MM.1S (cell line): ENCODE data around the gene EFNA5.

Experiments
- DNase-seq: peaks from one replicate; pipeline ENCODE4 v3.0.0-alpha.2; 2015
- H2AFZ ChIP-seq: fragments of 300-600 bp; sonication (generic); 2 replicates; pipeline ENCODE4 v1.6.0; 2016; ENCODE audit warnings: antibody characterized with exemption, low read length
- H3F3A ChIP-seq: fragments of 300-600 bp; sonication (generic); 2 replicates; pipeline ENCODE4 v1.6.1; 2016; ENCODE audit warnings: mild to moderate bottlenecking, antibody characterized with exemption, low read length, moderate library complexity, mixed read lengths; ENCODE audit not compliant: insufficient read depth
- H3K27ac ChIP-seq: fragments of 300-600 bp; sonication (generic); 2 replicates; pipeline ENCODE4 v1.5.1; 2016; ENCODE audit warnings: mild to moderate bottlenecking, low read length
- H3K27me3 ChIP-seq: fragments of 300-600 bp; sonication (generic); replicated peaks from 2 replicates; pipeline ENCODE4 v1.6.0; 2016; ENCODE audit warnings: low read length; ENCODE audit not compliant: insufficient read depth
- H3K36me3 ChIP-seq: fragments of 300-600 bp; sonication (generic); replicated peaks from 2 replicates; pipeline ENCODE4 v1.6.1; 2016; ENCODE audit warnings: mild to moderate bottlenecking, low read length, mixed read lengths; ENCODE audit not compliant: insufficient read depth
- H3K4me1 ChIP-seq: fragments of 300-600 bp; sonication (generic); 2 replicates; pipeline ENCODE4 v1.6.1; 2016; ENCODE audit warnings: low read length, mixed read lengths
- H3K4me2 ChIP-seq: fragments of 300-600 bp; sonication (generic); 2 replicates; pipeline ENCODE4 v1.6.0; 2016; ENCODE audit warnings: low read depth, low read length
- H3K4me3 ChIP-seq: fragments of 300-600 bp; sonication (generic); 2 replicates; pipeline ENCODE4 v1.5.1; 2016; ENCODE audit warnings: low read length, mixed read lengths
- H3K79me2 ChIP-seq: fragments of 300-600 bp; sonication (generic); 2 replicates; pipeline ENCODE4 v1.6.1; 2016; ENCODE audit warnings: mixed run types, low read length, mixed read lengths
- H3K9ac ChIP-seq: fragments of 300-600 bp; sonication (generic); 2 replicates; pipeline ENCODE4 v1.6.1; 2016; ENCODE audit warnings: low read length, mixed read lengths
- H3K9me2 ChIP-seq: fragments of 300-600 bp; sonication (generic); replicated peaks from 2 replicates; pipeline ENCODE4 v1.6.1; 2016; ENCODE audit warnings: mild to moderate bottlenecking, low read length, mixed read lengths; ENCODE audit not compliant: insufficient read depth
- H3K9me3 ChIP-seq: fragments of 300-600 bp; sonication (generic); replicated peaks from 2 replicates; pipeline ENCODE4 v1.6.1; 2016; ENCODE audit warnings: mild to moderate bottlenecking, low read length, mixed read lengths; ENCODE audit not compliant: insufficient read depth
- H4K20me1 ChIP-seq: fragments of 300-600 bp; sonication (generic); 2 replicates; pipeline ENCODE4 v1.6.1; 2016; ENCODE audit warnings: mild to moderate bottlenecking, low read length, moderate library complexity, mixed read lengths; ENCODE audit not compliant: insufficient read depth
- EZH2 ChIP-seq: fragments of 300-600 bp; sonication (generic); optimal IDR thresholded peaks from 2 replicates; pipeline ENCODE3; 2017; ENCODE audit warnings: low read depth, mild to moderate bottlenecking, antibody characterized with exemption, low read length, mixed read lengths
- EZH2phosphoT487 ChIP-seq: fragments of 300-600 bp; sonication (generic); IDR thresholded peaks from 2 replicates; pipeline ENCODE4 v1.6.1; 2018; ENCODE audit warnings: antibody characterized with exemption, low read length
- TF ChIP-seq, protein P1 (sequence below): fragments of 300-600 bp; sonication (generic); IDR thresholded peaks from 2 replicates; pipeline ENCODE4 v1.5.1; 2016; ENCODE audit warnings: antibody characterized with exemption, low read length, mixed read lengths

EFNA5 gene

DNA sequence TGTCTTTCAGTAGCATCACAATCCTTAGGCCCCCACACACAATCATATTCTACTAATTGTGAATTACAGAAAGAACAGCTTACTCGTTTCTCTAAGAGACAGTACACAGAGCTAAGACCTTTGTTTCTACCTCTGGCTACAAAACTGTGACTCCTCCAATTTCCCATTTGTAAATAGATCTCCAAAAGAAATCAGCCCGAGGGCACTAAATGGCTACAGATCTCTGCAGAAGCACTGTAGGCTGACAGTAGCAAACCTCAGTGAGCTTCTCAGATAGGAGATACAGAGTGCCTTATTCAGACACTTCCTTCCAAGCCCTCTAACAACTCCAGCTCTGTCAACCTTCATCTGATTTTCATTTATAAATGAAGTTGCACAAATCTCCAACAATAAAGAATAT lies 51.0 kb downstream of the EFNA5 start:
- Histone ChIP-seq H3K9ac (no peak overlapping the region), H2AFZ (no peak overlapping the region), H3K9me3 (no peaks in the 10 kb centered on the region), H3F3A (no peaks in the 10 kb centered on the region), H3K4me1 (no peaks in the 10 kb centered on the region), H3K27me3 (no peaks in the 10 kb centered on the region), H3K4me2 (no peak overlapping the region), H3K9me2 (no peaks in the 10 kb centered on the region), H4K20me1 (no peaks in the 10 kb centered on the region), H3K36me3 (no peaks in the 10 kb centered on the region), H3K27ac (no peak overlapping the region), H3K79me2 (no peaks in the 10 kb centered on the region), H3K4me3 (no peak overlapping the region)
- no peak for DNase-seq
- TF ChIP-seq, protein P1, sequence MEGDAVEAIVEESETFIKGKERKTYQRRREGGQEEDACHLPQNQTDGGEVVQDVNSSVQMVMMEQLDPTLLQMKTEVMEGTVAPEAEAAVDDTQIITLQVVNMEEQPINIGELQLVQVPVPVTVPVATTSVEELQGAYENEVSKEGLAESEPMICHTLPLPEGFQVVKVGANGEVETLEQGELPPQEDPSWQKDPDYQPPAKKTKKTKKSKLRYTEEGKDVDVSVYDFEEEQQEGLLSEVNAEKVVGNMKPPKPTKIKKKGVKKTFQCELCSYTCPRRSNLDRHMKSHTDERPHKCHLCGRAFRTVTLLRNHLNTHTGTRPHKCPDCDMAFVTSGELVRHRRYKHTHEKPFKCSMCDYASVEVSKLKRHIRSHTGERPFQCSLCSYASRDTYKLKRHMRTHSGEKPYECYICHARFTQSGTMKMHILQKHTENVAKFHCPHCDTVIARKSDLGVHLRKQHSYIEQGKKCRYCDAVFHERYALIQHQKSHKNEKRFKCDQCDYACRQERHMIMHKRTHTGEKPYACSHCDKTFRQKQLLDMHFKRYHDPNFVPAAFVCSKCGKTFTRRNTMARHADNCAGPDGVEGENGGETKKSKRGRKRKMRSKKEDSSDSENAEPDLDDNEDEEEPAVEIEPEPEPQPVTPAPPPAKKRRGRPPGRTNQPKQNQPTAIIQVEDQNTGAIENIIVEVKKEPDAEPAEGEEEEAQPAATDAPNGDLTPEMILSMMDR = no peak
- TF ChIP-seq EZH2phosphoT487 = no peak
- TF ChIP-seq EZH2 = no peak

DNA sequence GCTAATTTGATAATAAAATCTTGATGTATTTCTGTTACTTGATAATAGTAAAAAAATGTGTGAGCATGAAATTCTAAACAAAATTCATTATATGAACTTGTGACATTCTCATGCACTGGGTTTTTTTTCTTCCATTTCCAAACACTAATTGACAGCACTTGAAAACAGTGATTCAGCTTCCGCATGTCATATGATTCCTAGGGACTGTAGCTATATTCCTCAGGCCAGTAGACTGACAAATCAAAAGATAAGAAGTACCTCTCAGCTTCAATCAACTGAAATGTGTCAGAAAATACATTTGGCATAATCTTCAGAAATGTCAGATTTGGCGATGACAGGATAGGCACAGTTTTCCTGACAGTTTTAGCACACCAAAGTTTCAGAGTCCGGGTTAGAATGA lies 52.5 kb downstream of the EFNA5 start:
- H3K27me3 ChIP-seq = no peaks in the 10 kb centered on the region
- H3K27ac ChIP-seq = no peak overlapping the region
- no peaks in the 10 kb centered on the region for H4K20me1 ChIP-seq
- no peak for TF ChIP-seq EZH2phosphoT487
- TF ChIP-seq, protein P1 = no peak
- TF ChIP-seq EZH2 = no peak
- H3K79me2 ChIP-seq = no peaks in the 10 kb centered on the region
- DNase-seq = no peak
- no peaks in the 10 kb centered on the region for H3K36me3 ChIP-seq
- no peak overlapping the region for H3K9ac ChIP-seq
- H3K9me3 ChIP-seq = no peaks in the 10 kb centered on the region
- no peak overlapping the region for H3K4me2 ChIP-seq
- no peaks in the 10 kb centered on the region for H3F3A ChIP-seq
- no peak overlapping the region for H3K4me3 ChIP-seq
- H2AFZ ChIP-seq = no peak overlapping the region
- H3K4me1 ChIP-seq = no peaks in the 10 kb centered on the region
- H3K9me2 ChIP-seq = no peaks in the 10 kb centered on the region

DNA sequence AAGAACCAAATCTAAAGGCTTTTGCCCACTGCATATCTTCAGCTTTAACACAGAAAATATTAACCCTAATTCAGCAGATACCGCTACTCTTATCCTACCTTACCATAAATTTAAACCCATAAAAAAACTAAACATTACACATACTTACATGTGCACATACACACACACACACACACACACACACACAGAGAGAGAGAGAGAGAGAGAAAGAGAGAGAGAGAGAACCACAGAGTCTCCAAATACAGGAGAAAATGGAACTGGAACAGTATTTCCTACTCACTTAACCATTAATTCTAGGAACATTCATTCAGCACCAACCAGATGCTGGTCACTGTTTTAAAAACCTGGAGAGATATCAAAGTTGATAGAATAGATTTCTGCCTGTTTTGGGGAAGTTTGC lies 53.7 kb downstream of the EFNA5 start:
- Histone ChIP-seq H4K20me1 (no peaks in the 10 kb centered on the region), H3K79me2 (no peaks in the 10 kb centered on the region), H3F3A (no peaks in the 10 kb centered on the region), H3K27me3 (no peaks in the 10 kb centered on the region), H3K4me3 (no peak overlapping the region), H3K4me2 (no peak overlapping the region), H3K36me3 (no peaks in the 10 kb centered on the region), H2AFZ (no peak overlapping the region), H3K4me1 (no peaks in the 10 kb centered on the region), H3K9me3 (no peaks in the 10 kb centered on the region), H3K27ac (no peak overlapping the region), H3K9me2 (no peaks in the 10 kb centered on the region), H3K9ac (no peak overlapping the region)
- no peak for DNase-seq
- TF ChIP-seq, protein P1 = no peak
- no peak for TF ChIP-seq EZH2
- no peak for TF ChIP-seq EZH2phosphoT487
